Thyroid gland (tissue), 4 donors: ENCODE results near the gene AFAP1. TPM values are rescaled to one million over a fixed set of nuclear protein-coding genes. Genes with fewer than 3 reads are reported as not detected.

Source experiments
- DNase-seq, 2 donors: peaks; one replicate each; pipeline ENCODE4 v3.0.0-alpha.2; 2019
- H3K27ac ChIP-seq, 3 donors: fragments of 200-600 bp; sonication (generic); 1 replicate in 2 of 3; 2 replicates in 1 of 3; pipeline ENCODE4 v1.5.1; 2016 to 2019; ENCODE audit warnings: mild to moderate bottlenecking in 1 of 3, moderate library complexity in 1 of 3
- H3K27me3 ChIP-seq: fragments of 200-600 bp; sonication (generic); one replicate; pipeline ENCODE4 v1.5.1; 2019
- H3K36me3 ChIP-seq, 2 donors: fragments of 200-600 bp; sonication (generic); one replicate each; pipeline ENCODE4 v1.5.1; 2016 to 2019
- H3K4me1 ChIP-seq, 2 donors: fragments of 200-600 bp; sonication (generic); one replicate each; pipeline ENCODE4 v1.5.1; 2017 to 2019
- H3K4me3 ChIP-seq, 3 donors: fragments of 200-600 bp; sonication (generic); replicated peaks in 1 of 3; 1 replicate in 2 of 3; 2 replicates in 1 of 3; pipeline ENCODE4 v1.5.1; 2016; ENCODE audit warnings: mild to moderate bottlenecking in 1 of 3
- H3K9me3 ChIP-seq: fragments of 200-600 bp; sonication (generic); one replicate; pipeline ENCODE4 v1.5.1; 2017
- CTCF ChIP-seq, 6 experiments: fragments of 200-600 bp in 3 of 6; fragments of 450-650 bp in 3 of 6; sonication (generic) in 3 of 6; IDR thresholded peaks; one replicate each; pipeline ENCODE4 v1.5.1; 2016 to 2019; ENCODE audit warnings: antibody characterized with exemption in 6 of 6, mild to moderate bottlenecking in 2 of 6, inconsistent platforms in 1 of 6, moderate library complexity in 1 of 6
- POLR2A ChIP-seq, 2 donors: fragments of 450-650 bp; IDR thresholded peaks; one replicate each; pipeline ENCODE4 v1.6.1; 2017; ENCODE audit warnings: antibody characterized with exemption in 2 of 2, mild to moderate bottlenecking in 2 of 2, moderate library complexity in 1 of 2
- WGBS, 2 donors: methylation state at CpG; one replicate each; pipeline ENCODE4 v1.1.5; 2017; 5-methylcytosine and 5-hydroxymethylcytosine counted together
- intact Hi-C: fragments of 100-400 bp; cut with DNase I; formaldehyde crosslinking; loops from one replicate; pipeline ENCODE4 v1.15.1; 2023
- total RNA-seq, 4 donors: library from RNA; depleted of rRNA; stranded (reverse); fragments of >200 nt; gene quantifications; one replicate each; pipeline ENCODE4 v1.2.3, GENCODE V29; 2016

The AFAP1 gene
- total RNA-seq, 4 donors from 2014 or later = 12.3 to 33.3 (median 26.2) TPM

- intact Hi-C loops = no loop called here
- H3K9me3 ChIP-seq = no peaks in the 10 kb centered on the region
- H3K27ac ChIP-seq = peak overlapping the region in 1 of 3 donors; percentile 26
- 81 to 89% methylated on average over 17 of the region's 17 CpGs for WGBS, 2 donors
- no peaks in the 10 kb centered on the region for H3K27me3 ChIP-seq
- peaks cover 5 to 16% of the 10 kb centered on the region in 2 donors for H3K4me1 ChIP-seq
- peaks cover 0 to 9% of the 10 kb centered on the region in 2 donors for H3K36me3 ChIP-seq
- TF ChIP-seq POLR2A (IDR thresholded peaks at IDR 0.05) = no peak
- no peak for TF ChIP-seq CTCF (IDR thresholded peaks at IDR 0.05)
- no peak overlapping the region for H3K4me3 ChIP-seq
- no peak for DNase-seq
Observed at GRCh38 chr4:7781993-7782392, 157.7 kb downstream of the AFAP1 start.

- H3K27me3 ChIP-seq = no peaks in the 10 kb centered on the region
- no peaks in the 10 kb centered on the region for H3K9me3 ChIP-seq
- peaks cover 5 to 16% of the 10 kb centered on the region in 2 donors for H3K4me1 ChIP-seq
- peak overlapping the region in 1 of 3 donors; percentile 18 for H3K27ac ChIP-seq
- peaks cover 0 to 9% of the 10 kb centered on the region in 2 donors for H3K36me3 ChIP-seq
- intact Hi-C loops = no loop called here
- 61 to 80% methylated on average over 13 of the region's 13 CpGs for WGBS, 2 donors
- no peak overlapping the region for H3K4me3 ChIP-seq
- TF ChIP-seq POLR2A (IDR thresholded peaks at IDR 0.05) (no peak), CTCF (IDR thresholded peaks at IDR 0.05) (no peak)
- no peak for DNase-seq
Observed at GRCh38 chr4:7781366-7781765, 158.3 kb downstream of the AFAP1 start.

GRCh38 chr4:7780751-7781348, 158.8 kb downstream of the AFAP1 start:
- intact Hi-C loops = no loop called here
- Histone ChIP-seq H3K9me3 (no peaks in the 10 kb centered on the region), H3K27me3 (no peaks in the 10 kb centered on the region), H3K36me3 (peaks cover 0 to 9% of the 10 kb centered on the region in 2 donors), H3K27ac (peak overlapping the region in 1 of 3 donors; percentile 18), H3K4me1 (peaks cover 2 to 16% of the 10 kb centered on the region in 2 donors), H3K4me3 (no peak overlapping the region)
- TF ChIP-seq POLR2A (IDR thresholded peaks at IDR 0.05) = no peak
- 77 to 83% methylated on average over 5 of the region's 5 CpGs for WGBS, 2 donors
- DNase-seq = no peak

GRCh38 chr4:7779432-7779768, 160.3 kb downstream of the AFAP1 start:
- Histone ChIP-seq H3K27me3 (no peaks in the 10 kb centered on the region), H3K4me1 (peaks cover 4 to 24% of the 10 kb centered on the region in 2 donors), H3K36me3 (peaks cover 0 to 9% of the 10 kb centered on the region in 2 donors), H3K9me3 (no peaks in the 10 kb centered on the region), H3K27ac (no peak overlapping the region), H3K4me3 (peak overlapping the region in 1 of 3 donors; percentile 12)
- intact Hi-C loops = no loop called here
- no peak for DNase-seq
- WGBS, 2 donors = 82 to 83% methylated on average over 5 of the region's 5 CpGs
- TF ChIP-seq POLR2A (IDR thresholded peaks at IDR 0.05) (no peak), CTCF (IDR thresholded peaks at IDR 0.05) (no peak)

GRCh38 chr4:7778510-7779431, 160.9 kb downstream of the AFAP1 start:
- 66 to 71% methylated on average over 22 to 24 of the region's 24 CpGs for WGBS, 2 donors
- Histone ChIP-seq H3K27me3 (no peaks in the 10 kb centered on the region), H3K9me3 (no peaks in the 10 kb centered on the region), H3K36me3 (peaks cover 0 to 9% of the 10 kb centered on the region in 2 donors), H3K4me1 (peaks cover 10 to 31% of the 10 kb centered on the region in 2 donors), H3K4me3 (peak overlapping the region in 1 of 3 donors; percentile 12), H3K27ac (peak overlapping the region in 1 of 3 donors; percentile 34)
- no peak for DNase-seq
- intact Hi-C loops = no loop called here
- TF ChIP-seq CTCF (IDR thresholded peaks at IDR 0.05) = no peak
- TF ChIP-seq POLR2A (IDR thresholded peaks at IDR 0.05) = no peak
